ENCODE results near the gene GCAT.

Gene GCAT

GRCh38 chr22:37812869-37813678 is 5.3 kb downstream of the GCAT start:
- ChIA-PET CTCF (no interaction called here), POLR2A (ENCODE audit: low non-redundant PET) (interaction anchor here (0.7 kb wide), 1 partner anchor 162 kb away, joined by 3 read pairs; no protein-coding TSS in a partner anchor)
- no peak for DNase-seq (ENCODE audit: low spot score)
- TF ChIP-seq CTCF (conservative IDR thresholded peaks at IDR 0.05; ENCODE audit: low read depth): no peak
- H3K27ac ChIP-seq: peak overlapping the region; percentile 23; the same call in 1 of the 2 replicates

- CTCF ChIA-PET: no interaction called here
- POLR2A ChIA-PET (ENCODE audit: low non-redundant PET): no interaction called here
These were observed 7.9 kb downstream of the GCAT start for GRCh38 chr22:37815593-37815992.

GRCh38 chr22:37816543-37817180 is 8.9 kb downstream of the GCAT start:
- no peak for DNase-seq (ENCODE audit: low spot score)
- no peak for TF ChIP-seq CTCF (conservative IDR thresholded peaks at IDR 0.05; ENCODE audit: low read depth)
- ChIA-PET POLR2A (ENCODE audit: low non-redundant PET) (no interaction called here), CTCF (interaction anchor here (0.5 to 2.4 kb wide), 8 partner anchors 25 to 152 kb away, joined by 3 to 14 read pairs (median 4); partner anchors contain the start of gene ANKRD54)
- H3K27ac ChIP-seq: peak overlapping the region; percentile 65

More at GRCh38 chr22:37815593-37815992, 7.9 kb downstream of the GCAT start:
- no peak for DNase-seq (ENCODE audit: low spot score)
- H3K27ac ChIP-seq: no peak overlapping the region
- no peak for TF ChIP-seq CTCF (conservative IDR thresholded peaks at IDR 0.05; ENCODE audit: low read depth)

- POLR2A ChIA-PET (ENCODE audit: low non-redundant PET): interaction anchor here (0.6 kb wide), 2 partner anchors 14 to 67 kb away, joined by 3 read pairs; no protein-coding TSS in a partner anchor
- TF ChIP-seq CTCF (conservative IDR thresholded peaks at IDR 0.05; ENCODE audit: low read depth): peak; percentile 94
- peak; percentile 64 for DNase-seq (ENCODE audit: low spot score)
- peak overlapping the region; percentile 65 for H3K27ac ChIP-seq
- CTCF ChIA-PET: interaction anchor here (0.6 to 2.4 kb wide), 9 partner anchors 9 to 210 kb away, joined by 3 to 14 read pairs (median 4); partner anchors contain the start of gene ANKRD54
These were observed 10.1 kb downstream of the GCAT start for GRCh38 chr22:37817705-37818408.

- peak overlapping the region; percentile 65 for H3K27ac ChIP-seq
- ChIA-PET CTCF (interaction anchor here (0.6 to 2.4 kb wide), 6 partner anchors 27 to 223 kb away, joined by 3 to 14 read pairs (median 5); no protein-coding TSS in a partner anchor), POLR2A (ENCODE audit: low non-redundant PET) (interaction anchor here (0.6 kb wide), 1 partner anchor 67 kb away, joined by 3 read pairs; no protein-coding TSS in a partner anchor)
- DNase-seq (ENCODE audit: low spot score): no peak
- TF ChIP-seq CTCF (conservative IDR thresholded peaks at IDR 0.05; ENCODE audit: low read depth): peak; percentile 36
These were observed 10.8 kb downstream of the GCAT start for GRCh38 chr22:37818409-37819104.
